Keratinocyte (primary cell): ENCODE data around the gene LPCAT1. TPM values are rescaled to one million over a fixed set of nuclear protein-coding genes. Genes with fewer than 3 reads are reported as not detected.
"Not testable (repeated sequence)": the region's sequence is repeated elsewhere in the genome, so short reads cannot be mapped to it uniquely, and the experiment has no call there.

Source experiments
- DNase-seq: peaks from one replicate; pipeline ENCODE4 v3.0.0-alpha.2; 2011; ENCODE audit warnings: low read depth, missing footprints, low spot score
- FAIRE-seq: peaks from 2 replicates; lab custom pipeline; 2011; peaks lifted over from hg19 to GRCh38; lab: Jason Lieb, UNC
- H2AFZ ChIP-seq: 2 replicates; pipeline ENCODE4 v1.6.0; 2012; ENCODE audit warnings: low read length, control low read depth, inconsistent platforms; ENCODE audit not compliant: control insufficient read depth
- H3K27ac ChIP-seq: 2 replicates; pipeline ENCODE4 v1.5.1; 2011; ENCODE audit warnings: low read length; ENCODE audit not compliant: control insufficient read depth, insufficient read depth
- H3K27me3 ChIP-seq: 3 replicates; pipeline ENCODE4 v1.6.0; 2011; ENCODE audit warnings: low read length; ENCODE audit not compliant: control insufficient read depth, insufficient read depth; ENCODE audit errors: extremely low read depth
- H3K36me3 ChIP-seq, 2 experiments: 2 replicates in 1 of 2; 3 replicates in 1 of 2; pipeline ENCODE4 v1.5.1; 2011; ENCODE audit warnings: low read length in 2 of 2, mild to moderate bottlenecking in 1 of 2; ENCODE audit not compliant: control insufficient read depth in 2 of 2, insufficient read depth in 2 of 2; ENCODE audit errors: extremely low read depth in 1 of 2
- H3K4me1 ChIP-seq: 3 replicates; pipeline ENCODE4 v1.5.1; 2011; ENCODE audit warnings: low read length; ENCODE audit not compliant: control insufficient read depth, insufficient read depth; ENCODE audit errors: extremely low read depth
- H3K4me2 ChIP-seq: 3 replicates; pipeline ENCODE4 v1.6.0; 2011; ENCODE audit warnings: low read depth, low read length; ENCODE audit not compliant: control insufficient read depth, insufficient read depth; ENCODE audit errors: extremely low read depth
- H3K4me3 ChIP-seq, 3 experiments: fragments of 200-600 bp in 1 of 3; sonication (generic) in 1 of 3; 2 replicates in 2 of 3; 3 replicates in 1 of 3; pipeline ENCODE4 v1.5.1; 2011 to 2016; ENCODE audit warnings: low read length in 3 of 3, mild to moderate bottlenecking in 3 of 3, control low read depth in 2 of 3, inconsistent platforms in 1 of 3, low read depth in 1 of 3, mixed read lengths in 1 of 3, mixed run types in 1 of 3, moderate library complexity in 1 of 3; ENCODE audit not compliant: control insufficient read depth in 2 of 3, insufficient read depth in 2 of 3; ENCODE audit errors: extremely low read depth in 1 of 3
- H3K79me2 ChIP-seq: 2 replicates; pipeline ENCODE4 v1.6.0; 2012; ENCODE audit warnings: low read length; ENCODE audit not compliant: control insufficient read depth, insufficient read depth
- H3K9ac ChIP-seq: 3 replicates; pipeline ENCODE4 v1.6.0; 2011; ENCODE audit warnings: low read length; ENCODE audit not compliant: control insufficient read depth, insufficient read depth; ENCODE audit errors: extremely low read depth
- H3K9me1 ChIP-seq: 3 replicates; pipeline ENCODE4 v1.6.0; 2011; ENCODE audit warnings: low read length; ENCODE audit not compliant: control insufficient read depth, insufficient read depth; ENCODE audit errors: extremely low read depth
- H3K9me3 ChIP-seq: 2 replicates; pipeline ENCODE4 v1.5.1; 2012; ENCODE audit warnings: low read depth, low read length; ENCODE audit not compliant: control insufficient read depth
- H4K20me1 ChIP-seq: 3 replicates; pipeline ENCODE4 v1.6.0; 2011; ENCODE audit warnings: low read length; ENCODE audit not compliant: control insufficient read depth, insufficient read depth; ENCODE audit errors: extremely low read depth
- EZH2 ChIP-seq: IDR thresholded peaks from one replicate; pipeline ENCODE4 v1.6.1; 2012; ENCODE audit warnings: inconsistent platforms, mild to moderate bottlenecking, low read length, moderate library complexity
- dilution Hi-C: fragments of 300-500 bp; cut with MboI; formaldehyde crosslinking; loops from one replicate; pipeline ENCODE4 v1.7.0; 2020; ENCODE audit warnings: low sequenced_read_pairs; ENCODE audit not compliant: extremely low pct_ligation_motif_present
- polyA plus RNA-seq, 5 experiments: library from polyadenylated mRNA; depleted of rRNA in 3 of 5; stranded (reverse) in 3 of 5; stranded (forward) in 1 of 5; unstranded in 1 of 5; fragments of >200 nt; gene quantifications; 1 replicate in 1 of 5; 2 replicates in 3 of 5; 3 replicates in 1 of 5; pipeline versions ENCODE4 v1.2.1 to v1.2.3, GENCODE V29; 2011 to 2012; ENCODE audit warnings: missing spikeins in 2 of 5, low read depth in 1 of 5, low replicate concordance in 1 of 5
- TF ChIP-seq, protein P1 (sequence below), 3 experiments: IDR thresholded peaks in 1 of 3; conservative IDR thresholded peaks in 1 of 3; optimal IDR thresholded peaks in 1 of 3; 2 replicates in 2 of 3; 3 replicates in 1 of 3; pipeline versions ENCODE3 to v1.5.1; 2011; ENCODE audit warnings: low read length in 3 of 3, mild to moderate bottlenecking in 3 of 3, moderate library complexity in 2 of 3, control low read depth in 1 of 3, inconsistent platforms in 1 of 3; ENCODE audit not compliant: insufficient read depth in 2 of 3; ENCODE audit errors: extremely low read depth in 1 of 3

Gene LPCAT1
- polyA plus RNA-seq, 1 donor (not counting 4 experiments of a cell fraction or from before 2014, with no cell fraction given), result 32.9 TPM

- TF ChIP-seq, protein P1, sequence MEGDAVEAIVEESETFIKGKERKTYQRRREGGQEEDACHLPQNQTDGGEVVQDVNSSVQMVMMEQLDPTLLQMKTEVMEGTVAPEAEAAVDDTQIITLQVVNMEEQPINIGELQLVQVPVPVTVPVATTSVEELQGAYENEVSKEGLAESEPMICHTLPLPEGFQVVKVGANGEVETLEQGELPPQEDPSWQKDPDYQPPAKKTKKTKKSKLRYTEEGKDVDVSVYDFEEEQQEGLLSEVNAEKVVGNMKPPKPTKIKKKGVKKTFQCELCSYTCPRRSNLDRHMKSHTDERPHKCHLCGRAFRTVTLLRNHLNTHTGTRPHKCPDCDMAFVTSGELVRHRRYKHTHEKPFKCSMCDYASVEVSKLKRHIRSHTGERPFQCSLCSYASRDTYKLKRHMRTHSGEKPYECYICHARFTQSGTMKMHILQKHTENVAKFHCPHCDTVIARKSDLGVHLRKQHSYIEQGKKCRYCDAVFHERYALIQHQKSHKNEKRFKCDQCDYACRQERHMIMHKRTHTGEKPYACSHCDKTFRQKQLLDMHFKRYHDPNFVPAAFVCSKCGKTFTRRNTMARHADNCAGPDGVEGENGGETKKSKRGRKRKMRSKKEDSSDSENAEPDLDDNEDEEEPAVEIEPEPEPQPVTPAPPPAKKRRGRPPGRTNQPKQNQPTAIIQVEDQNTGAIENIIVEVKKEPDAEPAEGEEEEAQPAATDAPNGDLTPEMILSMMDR (optimal IDR thresholded peaks at IDR 0.05 in 1 of 3, IDR thresholded peaks at IDR 0.05 in 1 of 3, conservative IDR thresholded peaks at IDR 0.05 in 1 of 3; ENCODE audit: extremely low read depth in 1 of 3, insufficient read depth in 2 of 3, low read length in 3 of 3), result no peak
- no peak for TF ChIP-seq EZH2
- H3K9ac ChIP-seq, result no peak overlapping the region
- FAIRE-seq (no peak), DNase-seq (no peak)
- H3K4me1 ChIP-seq, result no peaks in the 10 kb centered on the region
- no peaks in the 10 kb centered on the region for H3K79me2 ChIP-seq
- no peaks in the 10 kb centered on the region for H3K9me3 ChIP-seq
- peaks cover 5 to 34% of the 10 kb centered on the region in 2 experiments for H3K36me3 ChIP-seq
- H3K27me3 ChIP-seq, result no peaks in the 10 kb centered on the region
- no peak overlapping the region for H3K27ac ChIP-seq
- no peak overlapping the region for H3K4me3 ChIP-seq
- H2AFZ ChIP-seq, result no peak overlapping the region
- no peak overlapping the region for H3K4me2 ChIP-seq
- no peaks in the 10 kb centered on the region for H3K9me1 ChIP-seq
- no peaks in the 10 kb centered on the region for H4K20me1 ChIP-seq
- dilution Hi-C loops, result no loop called here
Measured at GRCh38 chr5:1476967-1477310, 46.8 kb downstream of the LPCAT1 start.

DNA sequence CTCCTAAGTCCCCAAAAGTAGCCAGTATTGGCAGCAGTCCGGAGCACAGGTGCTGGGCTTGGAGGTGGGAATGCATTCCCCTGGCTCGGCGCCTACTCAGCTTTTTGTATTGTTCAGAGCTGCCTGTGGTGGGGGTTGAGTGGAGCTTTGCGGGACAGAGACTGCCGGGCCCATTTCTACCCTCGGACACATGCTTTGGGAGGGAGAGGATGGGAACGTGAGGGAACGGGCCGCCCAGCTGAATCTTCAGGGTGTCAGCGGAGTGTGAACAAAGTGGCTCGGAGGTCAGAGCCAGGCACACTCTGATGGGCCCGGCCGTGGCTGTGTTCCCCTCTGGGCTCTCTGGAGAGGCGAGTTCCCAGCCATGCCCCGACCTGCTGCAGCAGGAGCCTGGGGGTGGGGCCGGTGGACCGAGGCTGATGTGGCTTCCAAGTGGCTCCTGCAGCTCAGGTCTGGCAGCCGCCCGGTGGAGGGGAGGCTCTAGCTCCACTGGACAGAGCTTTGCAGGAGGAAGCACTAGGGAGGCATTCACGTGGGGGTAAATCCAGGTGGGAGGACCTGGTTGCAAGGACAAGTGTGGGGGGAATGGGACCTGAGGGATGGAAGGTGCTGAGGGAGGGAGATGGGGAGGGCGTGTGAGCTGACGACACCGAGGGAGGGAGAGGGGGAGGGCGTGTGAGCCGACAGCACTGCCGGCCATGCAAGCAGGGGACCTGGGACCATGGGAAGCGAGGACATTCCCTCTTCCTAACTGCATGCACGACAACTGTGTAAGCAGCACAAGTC is 47.4 kb downstream of the LPCAT1 start:
- no peak overlapping the region for H3K27ac ChIP-seq

DNA sequence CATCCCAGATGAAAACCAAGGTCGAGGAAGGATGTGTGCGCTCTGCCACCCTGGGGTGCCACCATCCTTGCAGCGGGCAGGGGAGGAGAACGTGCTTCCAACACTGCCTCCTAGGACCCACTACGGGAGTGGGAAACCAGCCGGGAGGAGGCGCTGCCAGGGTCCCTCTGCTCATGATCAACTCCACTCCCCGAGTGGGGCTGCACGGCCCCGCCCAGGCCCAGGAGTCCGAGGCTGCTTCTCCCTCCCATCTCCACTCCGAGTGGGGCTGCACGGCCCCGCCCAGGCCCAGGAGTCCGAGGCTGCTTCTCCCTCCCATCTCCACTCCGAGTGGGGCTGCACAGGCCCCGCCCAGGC is 48.2 kb downstream of the LPCAT1 start:
- H3K4me2 ChIP-seq, DNase-seq, H3K9ac ChIP-seq, H3K4me3 ChIP-seq, H3K27me3 ChIP-seq, H3K9me1 ChIP-seq, H4K20me1 ChIP-seq, H2AFZ ChIP-seq, H3K9me3 ChIP-seq, H3K27ac ChIP-seq, H3K4me1 ChIP-seq, FAIRE-seq, dilution Hi-C loops, H3K79me2 ChIP-seq: not testable (repeated sequence)
- H3K36me3 ChIP-seq, result peaks cover 10 to 26% of the 10 kb centered on the region in 2 experiments

More for the DNA sequence above, 47.4 kb downstream of the LPCAT1 start:
- H3K9me1 ChIP-seq, result no peaks in the 10 kb centered on the region
- dilution Hi-C loops, result no loop called here
- no peak overlapping the region for H3K4me2 ChIP-seq
- no peak overlapping the region for H3K4me3 ChIP-seq
- TF ChIP-seq EZH2, result no peak
- H3K27me3 ChIP-seq, result no peaks in the 10 kb centered on the region
- H3K9me3 ChIP-seq, result no peaks in the 10 kb centered on the region
- no peaks in the 10 kb centered on the region for H4K20me1 ChIP-seq
- H3K36me3 ChIP-seq, result peaks cover 5 to 30% of the 10 kb centered on the region in 2 experiments
- H3K79me2 ChIP-seq, result no peaks in the 10 kb centered on the region
- FAIRE-seq, result no peak
- H3K9ac ChIP-seq, result no peak overlapping the region
- no peak for DNase-seq
- H3K4me1 ChIP-seq, result no peaks in the 10 kb centered on the region
- no peak overlapping the region for H2AFZ ChIP-seq
